Measurements from ENCODE around the gene USP28.

Gene USP28

GRCh38 chr11:113833151-113833550 is 42.2 kb downstream of the USP28 start:
- Histone ChIP-seq H3K27ac (ENCODE audit: extremely low read depth, low read depth, low read length) (no peak overlapping the region), H3K4me1 (ENCODE audit: control insufficient read depth, insufficient read depth, low read length) (no peaks in the 10 kb centered on the region), H3K4me3 (ENCODE audit: low read depth, low read length) (no peak overlapping the region), H3K36me3 (ENCODE audit: control insufficient read depth in 2 of 2, insufficient read depth in 1 of 2, low read length in 2 of 2) (peaks cover 0 to 86% of the 10 kb centered on the region in 2 experiments; a peak in 2 of 3 replicates), H3K9me3 (ENCODE audit: control insufficient read depth, insufficient read depth, low read depth, low read length) (no peaks in the 10 kb centered on the region)
- CTCF ChIA-PET: interaction anchor here (1.1 to 2.5 kb wide), 2 partner anchors 27 to 62 kb away, joined by 5 to 7 read pairs; no protein-coding TSS in a partner anchor
- TF ChIP-seq, protein P1, sequence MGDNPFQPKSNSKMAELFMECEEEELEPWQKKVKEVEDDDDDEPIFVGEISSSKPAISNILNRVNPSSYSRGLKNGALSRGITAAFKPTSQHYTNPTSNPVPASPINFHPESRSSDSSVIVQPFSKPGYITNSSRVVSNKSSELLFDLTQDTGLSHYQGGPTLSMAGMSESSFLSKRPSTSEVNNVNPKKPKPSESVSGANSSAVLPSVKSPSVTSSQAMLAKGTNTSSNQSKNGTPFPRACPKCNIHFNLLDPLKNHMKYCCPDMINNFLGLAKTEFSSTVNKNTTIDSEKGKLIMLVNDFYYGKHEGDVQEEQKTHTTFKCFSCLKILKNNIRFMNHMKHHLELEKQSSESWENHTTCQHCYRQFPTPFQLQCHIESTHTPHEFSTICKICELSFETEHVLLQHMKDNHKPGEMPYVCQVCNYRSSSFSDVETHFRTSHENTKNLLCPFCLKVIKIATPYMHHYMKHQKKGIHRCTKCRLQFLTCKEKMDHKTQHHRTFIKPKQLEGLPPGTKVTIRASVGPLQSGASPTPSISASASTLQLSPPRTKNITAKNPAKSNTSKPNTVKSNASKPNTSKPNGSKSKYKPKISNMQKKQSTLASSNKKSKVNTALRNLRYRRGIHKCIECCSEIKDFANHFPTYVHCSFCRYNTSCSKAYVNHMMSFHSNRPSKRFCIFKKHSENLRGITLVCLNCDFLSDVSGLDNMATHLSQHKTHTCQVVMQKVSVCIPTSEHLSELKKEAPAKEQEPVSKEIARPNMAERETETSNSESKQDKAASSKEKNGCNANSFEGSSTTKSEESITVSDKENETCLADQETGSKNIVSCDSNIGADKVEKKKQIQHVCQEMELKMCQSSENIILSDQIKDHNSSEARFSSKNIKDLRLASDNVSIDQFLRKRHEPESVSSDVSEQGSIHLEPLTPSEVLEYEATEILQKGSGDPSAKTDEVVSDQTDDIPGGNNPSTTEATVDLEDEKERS (tag by site-specific recombination; IDR thresholded peaks at IDR 0.05): no peak
- TF ChIP-seq, protein P2, sequence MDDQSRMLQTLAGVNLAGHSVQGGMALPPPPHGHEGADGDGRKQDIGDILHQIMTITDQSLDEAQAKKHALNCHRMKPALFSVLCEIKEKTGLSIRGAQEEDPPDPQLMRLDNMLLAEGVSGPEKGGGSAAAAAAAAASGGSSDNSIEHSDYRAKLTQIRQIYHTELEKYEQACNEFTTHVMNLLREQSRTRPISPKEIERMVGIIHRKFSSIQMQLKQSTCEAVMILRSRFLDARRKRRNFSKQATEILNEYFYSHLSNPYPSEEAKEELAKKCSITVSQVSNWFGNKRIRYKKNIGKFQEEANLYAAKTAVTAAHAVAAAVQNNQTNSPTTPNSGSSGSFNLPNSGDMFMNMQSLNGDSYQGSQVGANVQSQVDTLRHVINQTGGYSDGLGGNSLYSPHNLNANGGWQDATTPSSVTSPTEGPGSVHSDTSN (CRISPR knock-in tag; IDR thresholded peaks at IDR 0.05): no peak
- no peak for TF ChIP-seq ZNF114 (tag by site-specific recombination; IDR thresholded peaks at IDR 0.05)
- TF ChIP-seq SCRT2 (tag by site-specific recombination; IDR thresholded peaks at IDR 0.05): no peak
- TF ChIP-seq ZNF169 (tag by site-specific recombination; IDR thresholded peaks at IDR 0.05): no peak
- POLR2A ChIA-PET: no interaction called here

DNA sequence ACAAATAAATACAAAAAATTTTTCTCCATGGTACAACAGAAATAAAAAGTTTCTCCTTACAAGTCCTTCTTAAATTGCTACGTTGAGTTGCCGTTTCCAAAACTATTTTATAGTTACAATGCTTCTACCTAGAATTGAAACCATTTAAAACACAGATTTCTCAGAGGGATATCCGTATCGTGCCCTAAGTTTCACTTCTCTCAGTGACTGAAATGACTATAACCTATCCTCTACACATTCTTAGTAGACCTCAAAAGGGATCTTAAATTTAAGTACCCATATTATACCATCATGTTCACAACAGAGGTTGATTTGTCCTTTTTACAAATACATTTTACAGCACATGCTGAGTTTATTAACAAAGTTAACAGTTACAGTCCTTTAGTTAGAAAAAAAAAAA is 44.1 kb downstream of the USP28 start:
- Histone ChIP-seq H3K4me1 (ENCODE audit: control insufficient read depth, insufficient read depth, low read length) (no peaks in the 10 kb centered on the region), H3K4me3 (ENCODE audit: low read depth, low read length) (no peak overlapping the region), H3K9me3 (ENCODE audit: control insufficient read depth, insufficient read depth, low read depth, low read length) (no peaks in the 10 kb centered on the region), H3K27ac (ENCODE audit: extremely low read depth, low read depth, low read length) (no peak overlapping the region), H3K36me3 (ENCODE audit: control insufficient read depth in 2 of 2, insufficient read depth in 1 of 2, low read length in 2 of 2) (peaks cover 0 to 84% of the 10 kb centered on the region in 2 experiments; a peak in 2 of 3 replicates)
- ChIA-PET POLR2A (no interaction called here), CTCF (interaction anchor here (0.6 kb wide), 1 partner anchor 427 kb away, joined by 3 read pairs; no protein-coding TSS in a partner anchor)
- TF ChIP-seq, protein P3, sequence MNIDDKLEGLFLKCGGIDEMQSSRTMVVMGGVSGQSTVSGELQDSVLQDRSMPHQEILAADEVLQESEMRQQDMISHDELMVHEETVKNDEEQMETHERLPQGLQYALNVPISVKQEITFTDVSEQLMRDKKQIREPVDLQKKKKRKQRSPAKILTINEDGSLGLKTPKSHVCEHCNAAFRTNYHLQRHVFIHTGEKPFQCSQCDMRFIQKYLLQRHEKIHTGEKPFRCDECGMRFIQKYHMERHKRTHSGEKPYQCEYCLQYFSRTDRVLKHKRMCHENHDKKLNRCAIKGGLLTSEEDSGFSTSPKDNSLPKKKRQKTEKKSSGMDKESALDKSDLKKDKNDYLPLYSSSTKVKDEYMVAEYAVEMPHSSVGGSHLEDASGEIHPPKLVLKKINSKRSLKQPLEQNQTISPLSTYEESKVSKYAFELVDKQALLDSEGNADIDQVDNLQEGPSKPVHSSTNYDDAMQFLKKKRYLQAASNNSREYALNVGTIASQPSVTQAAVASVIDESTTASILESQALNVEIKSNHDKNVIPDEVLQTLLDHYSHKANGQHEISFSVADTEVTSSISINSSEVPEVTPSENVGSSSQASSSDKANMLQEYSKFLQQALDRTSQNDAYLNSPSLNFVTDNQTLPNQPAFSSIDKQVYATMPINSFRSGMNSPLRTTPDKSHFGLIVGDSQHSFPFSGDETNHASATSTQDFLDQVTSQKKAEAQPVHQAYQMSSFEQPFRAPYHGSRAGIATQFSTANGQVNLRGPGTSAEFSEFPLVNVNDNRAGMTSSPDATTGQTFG (tag by site-specific recombination; IDR thresholded peaks at IDR 0.05; ENCODE audit: borderline replicate concordance): no peak
- no peak for TF ChIP-seq ZNF140 (tag by site-specific recombination; IDR thresholded peaks at IDR 0.05)
- TF ChIP-seq, protein P4, sequence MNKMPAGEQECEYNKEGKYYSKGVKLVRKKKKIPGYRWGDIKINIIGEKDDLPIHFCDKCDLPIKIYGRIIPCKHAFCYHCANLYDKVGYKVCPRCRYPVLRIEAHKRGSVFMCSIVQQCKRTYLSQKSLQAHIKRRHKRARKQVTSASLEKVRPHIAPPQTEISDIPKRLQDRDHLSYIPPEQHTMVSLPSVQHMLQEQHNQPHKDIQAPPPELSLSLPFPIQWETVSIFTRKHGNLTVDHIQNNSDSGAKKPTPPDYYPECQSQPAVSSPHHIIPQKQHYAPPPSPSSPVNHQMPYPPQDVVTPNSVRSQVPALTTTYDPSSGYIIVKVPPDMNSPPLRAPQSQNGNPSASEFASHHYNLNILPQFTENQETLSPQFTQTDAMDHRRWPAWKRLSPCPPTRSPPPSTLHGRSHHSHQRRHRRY (tag by site-specific recombination; IDR thresholded peaks at IDR 0.05): no peak
- no peak for TF ChIP-seq ZNF585B (tag by site-specific recombination; IDR thresholded peaks at IDR 0.05)
- no peak for TF ChIP-seq PRDM2 (tag by site-specific recombination; IDR thresholded peaks at IDR 0.05; ENCODE audit: borderline replicate concordance)
- no peak for TF ChIP-seq ZNF660 (tag by site-specific recombination; IDR thresholded peaks at IDR 0.05)
- TF ChIP-seq ZNF223 (tag by site-specific recombination; IDR thresholded peaks at IDR 0.05): no peak
- no peak for TF ChIP-seq ZNF830 (tag by site-specific recombination; IDR thresholded peaks at IDR 0.05; ENCODE audit: low read depth)
- TF ChIP-seq ZNF24 (tag by site-specific recombination; IDR thresholded peaks at IDR 0.05): no peak
- no peak for TF ChIP-seq ZNF366 (tag by site-specific recombination; conservative IDR thresholded peaks at IDR 0.05)
- no peak for TF ChIP-seq OSR2 (tag by site-specific recombination; IDR thresholded peaks at IDR 0.05)
- no peak for TF ChIP-seq FEZF1 (tag by site-specific recombination; IDR thresholded peaks at IDR 0.05)
- no peak for TF ChIP-seq ZFP69B (tag by site-specific recombination; IDR thresholded peaks at IDR 0.05)
- TF ChIP-seq ZNF16 (tag by site-specific recombination; IDR thresholded peaks at IDR 0.05; ENCODE audit: low read depth): no peak
